ENCODE results near the gene NFYC.

Gene NFYC

GRCh38 chr1:40756523-40756922 is 65.0 kb downstream of the NFYC start:
- in situ Hi-C loops (cut with MboI; ENCODE audit: low sequenced_read_pairs) = no loop called here

DNA sequence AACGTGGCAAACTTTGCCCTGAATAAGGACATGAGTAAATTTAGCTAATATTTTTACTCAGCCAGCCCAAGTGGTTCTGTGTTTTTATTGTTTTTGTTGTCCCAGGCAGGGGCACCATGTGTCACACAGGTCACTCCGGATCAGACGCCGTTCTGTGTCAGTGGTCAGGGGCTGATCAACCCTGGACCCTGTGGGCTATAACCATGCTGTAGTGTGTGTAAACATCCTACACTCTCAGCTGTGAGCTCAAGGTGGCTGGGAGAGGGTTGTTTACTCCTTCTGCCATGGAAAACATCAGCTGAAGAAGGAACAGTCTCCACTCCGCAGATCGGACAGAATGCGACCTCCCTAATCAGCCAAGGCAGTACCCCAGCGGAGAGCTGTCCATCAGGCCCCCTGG is 65.6 kb downstream of the NFYC start:
- in situ Hi-C loops (cut with MboI; ENCODE audit: low sequenced_read_pairs) = no loop called here

DNA sequence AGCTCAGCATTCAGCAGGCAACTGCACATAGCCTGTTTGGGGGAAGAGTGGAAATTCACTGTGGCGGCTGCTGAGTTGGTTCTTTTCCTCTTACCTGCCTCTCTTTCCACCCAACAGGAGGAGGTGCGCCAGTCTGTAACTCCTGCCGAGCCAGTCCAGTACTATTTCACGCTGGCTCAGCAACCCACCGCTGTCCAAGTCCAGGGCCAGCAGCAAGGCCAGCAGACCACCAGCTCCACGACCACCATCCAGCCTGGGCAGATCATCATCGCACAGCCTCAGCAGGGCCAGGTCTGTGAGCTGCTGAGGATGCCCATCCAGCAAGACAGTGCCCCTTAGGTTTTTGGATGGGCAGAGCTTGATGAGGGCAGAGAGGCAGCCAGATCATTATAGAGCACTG is 66.5 kb downstream of the NFYC start:
- in situ Hi-C loops (cut with MboI; ENCODE audit: low sequenced_read_pairs) = no loop called here

DNA sequence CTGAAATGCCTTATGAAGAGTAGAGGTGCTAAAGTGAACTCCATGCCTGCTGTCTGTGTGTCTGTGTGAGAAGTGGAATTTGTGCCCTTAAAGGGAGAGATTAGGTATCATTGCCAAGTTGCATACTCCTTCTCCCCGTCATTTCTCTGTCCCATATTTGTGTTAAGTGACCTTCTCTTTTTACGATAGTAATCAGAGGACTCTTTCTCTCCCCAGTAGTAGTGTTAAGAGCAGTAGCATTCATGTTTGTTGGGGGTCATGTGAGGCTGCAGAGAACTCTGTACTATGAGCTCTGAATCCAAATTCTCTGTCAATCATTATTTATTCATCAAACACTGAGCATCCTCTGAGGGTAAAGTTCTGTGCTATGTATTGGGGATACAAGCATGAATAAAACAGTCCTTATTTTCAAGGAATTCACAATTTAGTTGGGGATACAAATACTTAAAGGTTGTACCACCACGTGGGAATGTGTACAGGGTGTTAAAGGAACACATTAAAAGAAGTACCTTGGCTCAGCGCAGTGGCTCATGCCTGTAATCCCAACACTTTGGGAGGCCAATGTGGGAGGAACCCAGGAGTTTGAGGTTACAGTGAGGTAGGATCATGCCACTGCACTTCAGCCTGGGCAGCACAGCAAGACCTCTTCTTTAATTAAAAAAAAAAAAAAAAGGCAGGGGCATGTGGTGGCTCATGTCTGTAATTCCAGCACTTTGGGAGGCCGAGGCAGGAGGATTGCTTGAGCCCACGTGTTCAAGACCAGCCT is 67.3 kb downstream of the NFYC start:
- in situ Hi-C loops (cut with MboI; ENCODE audit: low sequenced_read_pairs) = no loop called here

DNA sequence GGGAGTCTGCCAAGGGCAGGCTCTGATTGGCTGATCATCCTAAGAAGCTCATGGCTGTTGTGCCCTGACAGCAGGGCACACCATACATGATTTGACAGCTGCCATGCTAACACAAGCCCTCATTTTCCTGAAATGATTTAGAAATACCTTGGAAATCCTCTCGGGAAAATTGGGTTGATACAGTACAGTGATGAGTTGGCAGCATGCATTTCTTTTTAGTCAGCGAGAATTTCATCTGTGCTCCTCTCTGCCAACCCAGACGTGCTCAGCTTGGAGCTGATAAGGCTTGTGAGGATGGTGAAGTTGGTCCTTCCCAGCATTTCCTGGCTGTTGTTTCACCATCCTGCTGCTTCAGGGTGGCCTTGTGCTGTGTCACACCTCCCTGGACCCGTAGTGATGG is 69.5 kb downstream of the NFYC start:
- in situ Hi-C loops (cut with MboI; ENCODE audit: low sequenced_read_pairs) = no loop called here

DNA sequence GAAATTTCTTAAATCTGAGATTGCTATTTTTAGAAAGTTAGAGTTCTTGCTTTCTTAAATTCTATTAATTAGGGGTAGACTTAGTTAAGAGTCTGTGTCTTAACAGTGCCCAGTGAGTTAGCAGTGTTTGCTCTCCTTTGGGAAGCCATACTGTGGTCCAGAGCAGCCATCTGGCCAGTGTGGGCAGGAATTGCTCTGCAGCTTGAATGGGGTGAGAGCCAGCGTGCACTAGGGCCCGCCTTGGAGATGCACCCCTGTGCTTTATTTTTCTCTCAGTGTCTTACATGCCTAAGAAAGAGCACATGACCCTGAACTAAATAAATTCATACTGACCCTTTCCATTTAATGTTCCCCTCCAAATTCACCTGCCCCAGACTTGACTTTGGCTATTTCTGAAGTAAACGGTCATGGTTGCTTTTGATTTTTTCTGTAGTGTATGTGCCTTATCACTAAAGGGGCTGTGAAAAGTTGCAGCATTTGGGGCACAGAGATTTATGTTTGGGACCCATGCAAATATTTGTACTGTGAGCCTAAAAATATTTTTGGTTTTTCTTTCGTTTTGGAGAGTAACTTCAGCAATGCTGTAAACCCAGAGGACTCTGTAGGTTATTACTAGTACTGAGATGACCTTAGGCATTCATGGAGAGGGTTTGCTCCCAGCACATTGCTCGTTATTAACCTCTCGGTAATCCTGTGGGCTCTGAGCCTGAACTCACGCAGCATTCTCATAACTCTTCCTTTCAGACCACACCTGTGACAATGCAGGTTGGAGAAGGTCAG is 70.8 kb downstream of the NFYC start:
- in situ Hi-C loops (cut with MboI; ENCODE audit: low sequenced_read_pairs) = no loop called here

- in situ Hi-C loops (cut with MboI; ENCODE audit: low sequenced_read_pairs) = no loop called here
Measured at GRCh38 chr1:40763742-40764532, 72.4 kb downstream of the NFYC start.

- in situ Hi-C loops (cut with MboI; ENCODE audit: low sequenced_read_pairs) = no loop called here
Measured at GRCh38 chr1:40764981-40765380, 73.5 kb downstream of the NFYC start.

DNA sequence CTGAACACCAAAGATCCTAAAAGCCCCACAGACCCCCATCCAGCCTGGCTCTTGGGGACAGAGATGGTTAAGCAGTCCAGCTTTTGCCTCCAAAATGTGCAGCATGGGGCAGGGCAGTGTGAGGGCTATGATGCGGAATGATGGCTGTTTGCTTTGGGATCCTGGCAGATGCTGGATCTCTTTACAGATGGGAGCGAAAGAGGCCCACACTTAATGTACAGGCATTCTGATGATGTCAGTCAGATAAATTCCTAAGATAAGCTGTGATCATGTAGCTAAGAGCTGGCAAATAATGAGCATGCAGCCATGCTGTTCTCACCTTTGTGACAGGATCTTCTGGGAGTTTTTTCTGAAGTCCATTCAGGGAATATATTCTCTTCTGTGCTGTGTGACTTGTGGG is 74.5 kb downstream of the NFYC start:
- in situ Hi-C loops (cut with MboI; ENCODE audit: low sequenced_read_pairs) = no loop called here

DNA sequence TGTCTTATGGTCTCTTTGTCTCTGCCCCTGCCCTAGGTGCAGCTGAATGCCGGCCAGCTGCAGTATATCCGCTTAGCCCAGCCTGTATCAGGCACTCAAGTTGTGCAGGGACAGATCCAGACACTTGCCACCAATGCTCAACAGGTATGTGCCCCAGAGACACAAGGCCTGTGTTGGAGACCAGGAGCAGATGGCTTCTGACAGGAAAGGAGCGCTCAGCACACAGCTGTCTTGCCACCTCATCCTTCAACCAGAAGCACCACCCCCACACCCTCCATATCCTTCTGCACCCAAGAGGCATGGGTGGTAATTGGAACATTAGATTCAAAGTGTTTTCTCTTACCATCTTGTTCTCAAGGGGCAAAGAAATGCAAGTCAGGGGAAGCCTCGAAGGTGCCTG is 75.1 kb downstream of the NFYC start:
- in situ Hi-C loops (cut with MboI; ENCODE audit: low sequenced_read_pairs) = no loop called here

DNA sequence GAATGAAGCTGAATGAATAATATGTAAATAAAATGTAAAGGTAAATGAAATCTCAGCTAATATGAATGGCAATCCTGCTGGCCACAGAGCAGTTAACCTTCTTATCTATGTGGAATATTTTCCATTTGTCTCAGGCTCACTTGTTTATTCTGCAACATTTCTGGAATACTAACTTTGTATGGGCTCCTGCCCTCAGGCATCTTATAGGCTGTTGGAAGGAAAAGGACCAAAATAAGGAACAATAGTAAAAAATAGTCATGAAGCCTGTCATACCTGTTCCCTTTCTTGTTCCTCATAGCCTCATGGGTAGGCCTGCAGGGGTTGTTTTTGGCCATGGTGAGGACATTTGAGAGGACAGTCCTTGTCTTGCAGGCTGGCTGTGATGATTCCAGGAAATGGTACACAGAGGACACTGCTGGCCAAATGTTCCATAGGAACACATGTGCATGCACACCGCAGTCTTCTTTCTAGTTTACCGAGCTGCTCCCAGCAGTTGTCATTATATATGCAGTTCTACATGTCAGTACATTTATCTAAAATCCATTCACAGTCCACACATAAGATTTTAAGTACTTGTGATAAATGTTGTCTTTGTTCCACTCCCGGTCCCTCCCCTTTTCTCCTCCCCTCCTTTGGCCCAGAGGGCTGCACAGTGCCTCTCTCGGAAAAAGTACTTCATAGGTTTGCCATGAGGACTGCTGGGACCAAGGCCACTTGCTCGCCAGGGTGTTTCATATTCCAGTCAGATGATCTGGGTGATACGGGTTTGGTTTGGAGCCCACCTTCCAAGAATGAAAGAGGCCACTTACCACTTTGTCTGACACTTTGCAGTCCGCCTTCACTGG is 76.9 kb downstream of the NFYC start:
- in situ Hi-C loops (cut with MboI; ENCODE audit: low sequenced_read_pairs) = no loop called here

DNA sequence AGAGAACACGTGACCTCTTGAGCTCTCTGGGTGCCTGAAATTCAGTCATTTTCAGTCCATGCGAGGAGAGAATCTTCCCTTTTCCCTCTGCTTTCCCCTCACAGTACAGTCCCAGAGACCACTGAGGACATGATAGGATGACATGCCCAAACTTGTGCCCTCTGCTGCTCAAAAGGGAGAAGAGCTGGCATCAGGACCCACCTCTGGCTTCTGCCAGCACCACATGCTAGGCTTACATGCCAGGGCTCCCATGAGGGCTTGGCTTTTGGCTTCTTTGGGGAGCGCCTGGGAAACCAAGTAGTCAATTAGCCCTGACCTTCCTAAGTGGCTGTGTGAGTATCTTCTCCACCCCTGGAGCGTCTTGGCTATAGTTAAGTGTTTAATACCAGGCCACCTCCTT is 78.3 kb downstream of the NFYC start:
- in situ Hi-C loops (cut with MboI; ENCODE audit: low sequenced_read_pairs) = no loop called here

DNA sequence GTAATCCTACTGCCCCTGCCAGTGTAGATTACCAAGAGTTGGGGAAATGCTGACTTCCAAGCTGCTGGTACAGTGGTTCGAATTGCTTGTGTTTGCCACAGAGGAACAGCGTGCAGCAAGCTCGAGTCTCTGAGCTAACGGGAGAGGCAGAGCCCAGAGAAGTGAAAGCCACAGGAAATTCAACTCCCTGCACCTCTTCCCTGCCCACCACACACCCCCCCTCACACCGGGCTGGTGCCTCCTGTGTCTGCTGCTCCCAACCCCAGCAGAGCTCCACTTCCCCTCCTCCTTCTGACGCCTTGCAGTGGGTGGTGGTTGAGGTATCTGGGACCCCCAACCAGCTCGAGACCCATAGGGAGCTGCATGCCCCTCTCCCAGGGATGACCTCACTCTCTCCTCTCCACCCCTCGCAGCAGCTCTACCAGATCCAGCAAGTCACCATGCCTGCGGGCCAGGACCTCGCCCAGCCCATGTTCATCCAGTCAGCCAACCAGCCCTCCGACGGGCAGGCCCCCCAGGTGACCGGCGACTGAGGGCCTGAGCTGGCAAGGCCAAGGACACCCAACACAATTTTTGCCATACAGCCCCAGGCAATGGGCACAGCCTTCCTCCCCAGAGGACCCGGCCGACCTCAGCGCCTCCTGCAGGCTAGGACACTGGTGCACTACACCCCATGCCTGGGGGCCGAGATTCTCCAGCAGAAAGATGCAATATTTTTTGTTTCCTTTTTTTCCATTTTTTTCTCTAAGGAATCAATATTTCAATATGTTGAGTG is 79.0 kb downstream of the NFYC start:
- in situ Hi-C loops (cut with MboI; ENCODE audit: low sequenced_read_pairs) = no loop called here

DNA sequence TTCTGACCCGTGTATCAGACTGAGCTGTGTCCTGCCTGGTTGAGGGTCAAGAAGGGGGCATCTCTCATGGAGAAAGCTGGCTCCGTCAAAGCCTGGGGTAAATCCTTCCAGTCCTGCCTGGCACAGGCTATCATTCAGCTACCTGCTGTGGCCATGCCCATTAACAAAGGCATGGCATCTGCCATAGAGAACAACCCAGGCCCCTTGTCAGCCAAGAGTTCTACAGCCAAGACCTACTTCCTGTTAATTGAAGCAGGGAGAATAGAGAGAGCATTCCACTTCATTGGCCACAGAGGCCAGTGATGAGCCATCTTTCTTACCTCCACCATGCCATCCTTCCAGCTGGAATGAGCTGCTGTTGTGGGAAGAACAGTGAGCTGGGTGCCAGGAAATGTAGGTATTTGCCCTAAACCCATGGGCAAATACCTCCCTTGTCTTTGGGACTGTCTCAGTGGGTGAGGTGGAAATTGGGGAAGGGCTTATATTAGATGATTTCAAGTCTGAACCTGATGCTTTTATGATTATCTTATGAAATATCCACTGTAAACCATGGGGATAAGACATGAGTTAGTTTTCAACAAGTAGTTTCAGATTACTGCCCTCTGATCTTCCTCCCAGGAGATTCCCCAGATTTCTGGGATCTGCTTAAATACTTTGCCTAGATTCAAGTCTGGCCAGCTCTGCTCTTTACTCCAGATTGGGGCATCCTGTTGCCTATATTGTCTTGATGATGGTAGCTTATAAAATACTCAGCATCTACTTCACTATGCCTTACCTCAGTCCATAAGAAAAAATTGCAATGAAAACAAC is 80.8 kb downstream of the NFYC start:
- in situ Hi-C loops (cut with MboI; ENCODE audit: low sequenced_read_pairs) = no loop called here

GRCh38 chr1:40773748-40774265 is 82.3 kb downstream of the NFYC start:
- in situ Hi-C loops (cut with MboI; ENCODE audit: low sequenced_read_pairs) = no loop called here

- in situ Hi-C loops (cut with MboI; ENCODE audit: low sequenced_read_pairs) = no loop called here
Measured at GRCh38 chr1:40774266-40774998, 82.9 kb downstream of the NFYC start.

- in situ Hi-C loops (cut with MboI; ENCODE audit: low sequenced_read_pairs) = no loop called here
Measured at GRCh38 chr1:40776236-40777072, 85.0 kb downstream of the NFYC start.
